H9 (cell line): ENCODE results near the gene RUVBL1. TPM values are rescaled to one million over a fixed set of nuclear protein-coding genes. Genes with fewer than 3 reads are reported as not detected.

Experiments used
- DNase-seq: peaks from one replicate; pipeline ENCODE4 v3.0.0-alpha.2; 2017
- H2AFZ ChIP-seq: one replicate; pipeline ENCODE4 v1.6.1; 2013; ENCODE audit warnings: mild to moderate bottlenecking, low read length, control low read depth, moderate library complexity
- H2AK5ac ChIP-seq: 2 replicates; pipeline ENCODE4 v1.6.1; 2013; ENCODE audit warnings: low read length, control low read depth, mixed read lengths; ENCODE audit not compliant: insufficient read length
- H2BK120ac ChIP-seq: one replicate; pipeline ENCODE4 v1.6.1; 2013; ENCODE audit warnings: low read depth, mild to moderate bottlenecking, low read length, control low read depth, inconsistent platforms; ENCODE audit not compliant: poor library complexity, severe bottlenecking
- H2BK12ac ChIP-seq: 2 replicates; pipeline ENCODE4 v1.6.1; 2013; ENCODE audit warnings: low read length, control low read depth, mixed read lengths, low read depth; ENCODE audit not compliant: insufficient read length
- H2BK15ac ChIP-seq: 2 replicates; pipeline ENCODE4 v1.6.1; 2013; ENCODE audit warnings: low read depth, low read length, control low read depth
- H2BK20ac ChIP-seq: one replicate; pipeline ENCODE4 v1.6.1; 2013; ENCODE audit warnings: low read depth, mild to moderate bottlenecking, low read length, control low read depth, inconsistent platforms; ENCODE audit not compliant: poor library complexity, severe bottlenecking
- H2BK5ac ChIP-seq: 2 replicates; pipeline ENCODE4 v1.6.1; 2013; ENCODE audit warnings: low read length, control low read depth, mixed read lengths; ENCODE audit not compliant: insufficient read length
- H3K14ac ChIP-seq: 2 replicates; pipeline ENCODE4 v1.6.1; 2013; ENCODE audit warnings: low read length, control low read depth; ENCODE audit not compliant: insufficient read depth
- H3K18ac ChIP-seq: 2 replicates; pipeline ENCODE4 v1.6.1; 2013; ENCODE audit warnings: low read depth, mild to moderate bottlenecking, mixed read lengths, low read length, control low read depth; ENCODE audit not compliant: insufficient read length
- H3K23ac ChIP-seq: 2 replicates; pipeline ENCODE4 v1.6.1; 2013; ENCODE audit warnings: low read length, control low read depth, mixed read lengths, low read depth; ENCODE audit not compliant: insufficient read length
- H3K23me2 ChIP-seq: 2 replicates; pipeline ENCODE4 v1.6.1; 2013; ENCODE audit warnings: low read depth, mild to moderate bottlenecking, mixed read lengths, low read length, control low read depth; ENCODE audit not compliant: insufficient read length, poor library complexity, severe bottlenecking
- H3K27ac ChIP-seq: 2 replicates; pipeline ENCODE4 v1.5.1; 2013; ENCODE audit warnings: low read length, control low read depth, mixed read lengths, low read depth; ENCODE audit not compliant: insufficient read length
- H3K27me3 ChIP-seq: 2 replicates; pipeline ENCODE4 v1.6.1; 2013; ENCODE audit warnings: low read length, control low read depth, inconsistent platforms; ENCODE audit not compliant: insufficient read depth
- H3K4ac ChIP-seq: 2 replicates; pipeline ENCODE4 v1.6.1; 2013; ENCODE audit warnings: low read depth, mild to moderate bottlenecking, control low read depth, inconsistent platforms, low read length, moderate library complexity
- H3K4me1 ChIP-seq: 2 replicates; pipeline ENCODE4 v1.6.1; 2013; ENCODE audit warnings: low read length, control low read depth, inconsistent platforms; ENCODE audit not compliant: insufficient read depth
- H3K4me2 ChIP-seq: 2 replicates; pipeline ENCODE4 v1.6.1; 2013; ENCODE audit warnings: low read length, control low read depth, mixed read lengths; ENCODE audit not compliant: insufficient read length, insufficient read depth
- H3K56ac ChIP-seq: 2 replicates; pipeline ENCODE4 v1.6.1; 2013; ENCODE audit warnings: low read depth, mild to moderate bottlenecking, mixed read lengths, low read length, control low read depth; ENCODE audit not compliant: insufficient read length
- H3K79me1 ChIP-seq: 2 replicates; pipeline ENCODE4 v1.6.1; 2013; ENCODE audit warnings: low read depth, mild to moderate bottlenecking, moderate library complexity, low read length, control low read depth, inconsistent platforms; ENCODE audit not compliant: insufficient read depth, poor library complexity, severe bottlenecking
- H3K79me2 ChIP-seq: 2 replicates; pipeline ENCODE4 v1.6.1; 2013; ENCODE audit warnings: low read length, control low read depth, inconsistent platforms; ENCODE audit not compliant: insufficient read depth
- H3K9ac ChIP-seq: 2 replicates; pipeline ENCODE4 v1.6.1; 2013; ENCODE audit warnings: low read length, control low read depth, mixed read lengths; ENCODE audit not compliant: insufficient read length; ENCODE audit errors: extremely low read depth
- H3K9me3 ChIP-seq: one replicate; pipeline ENCODE4 v1.6.1; 2013; ENCODE audit warnings: low read depth, low read length, inconsistent platforms; ENCODE audit not compliant: control insufficient read depth
- H3T11ph ChIP-seq: one replicate; pipeline ENCODE4 v1.6.1; 2013; ENCODE audit warnings: mild to moderate bottlenecking, low read length, control low read depth, inconsistent platforms
- H4K20me1 ChIP-seq: one replicate; pipeline ENCODE4 v1.6.1; 2013; ENCODE audit not compliant: control insufficient read depth, insufficient read length, insufficient read depth
- H4K5ac ChIP-seq: 2 replicates; pipeline ENCODE4 v1.6.1; 2013; ENCODE audit warnings: low read depth, mild to moderate bottlenecking, mixed read lengths, low read length, control low read depth; ENCODE audit not compliant: insufficient read length
- H4K8ac ChIP-seq: replicated peaks from 2 replicates; pipeline ENCODE4 v1.6.1; 2013; ENCODE audit warnings: low read length, control low read depth, mixed read lengths, low read depth; ENCODE audit not compliant: insufficient read length
- H4K91ac ChIP-seq: 2 replicates; pipeline ENCODE4 v1.6.1; 2013; ENCODE audit warnings: low read depth, mild to moderate bottlenecking, moderate library complexity, mixed read lengths, low read length, control low read depth; ENCODE audit not compliant: insufficient read length
- H3K27ac Mint-ChIP-seq, 3 experiments: 2 replicates in 2 of 3; 3 replicates in 1 of 3; pipeline ENCODE4 v1.8.0; 2020 to 2021; ENCODE audit warnings: mixed read lengths in 3 of 3, mild to moderate bottlenecking in 1 of 3, moderate library complexity in 1 of 3
- H3K27me3 Mint-ChIP-seq: 2 replicates; pipeline ENCODE4 v1.8.0; 2021; ENCODE audit warnings: low read depth, mild to moderate bottlenecking, moderate library complexity, mixed read lengths
- H3K36me3 Mint-ChIP-seq, 3 experiments: 2 replicates in 2 of 3; 3 replicates in 1 of 3; pipeline ENCODE4 v1.8.0; 2020 to 2021; ENCODE audit warnings: low read depth in 3 of 3, mixed read lengths in 3 of 3; ENCODE audit not compliant: insufficient read depth in 1 of 3
- H3K4me1 Mint-ChIP-seq, 2 experiments: 2 replicates each; pipeline ENCODE4 v1.8.0; 2020; ENCODE audit warnings: mixed read lengths in 2 of 2
- H3K4me3 Mint-ChIP-seq, 2 experiments: 2 replicates in 1 of 2; 3 replicates in 1 of 2; pipeline ENCODE4 v1.8.0; 2020 to 2021; ENCODE audit warnings: mild to moderate bottlenecking in 2 of 2, mixed read lengths in 2 of 2, moderate library complexity in 1 of 2
- H3K9me3 Mint-ChIP-seq, 2 experiments: 2 replicates in 1 of 2; 3 replicates in 1 of 2; pipeline ENCODE4 v1.8.0; 2020; ENCODE audit warnings: mild to moderate bottlenecking in 2 of 2, mixed read lengths in 2 of 2, moderate library complexity in 1 of 2
- WGBS: extraction: QIAGEN DNeasy Blood & Tissue Kit; methylation state at CpG from one replicate; pipeline ENCODE4 v1.1.7; 2013; ENCODE audit warnings: missing lambda C conversion rate, low lambda C conversion rate, mixed read lengths; ENCODE audit not compliant: insufficient read length; ENCODE audit errors: extremely low coverage; 5-methylcytosine and 5-hydroxymethylcytosine counted together
- total RNA-seq: library from RNA; stranded (reverse); gene quantifications from 2 replicates; pipeline ENCODE4 v1.2.1, GENCODE V29; 2021
- TF ChIP-seq, protein P1 (sequence below): fragments of 200-600 bp; sonication (generic); conservative IDR thresholded peaks from 3 replicates; pipeline ENCODE4 v1.8.0; 2021; ENCODE audit warnings: antibody characterized with exemption, mild to moderate bottlenecking

RUVBL1 gene
- total RNA-seq, 1 experiment from 2014 or later: 99.6 TPM

DNA sequence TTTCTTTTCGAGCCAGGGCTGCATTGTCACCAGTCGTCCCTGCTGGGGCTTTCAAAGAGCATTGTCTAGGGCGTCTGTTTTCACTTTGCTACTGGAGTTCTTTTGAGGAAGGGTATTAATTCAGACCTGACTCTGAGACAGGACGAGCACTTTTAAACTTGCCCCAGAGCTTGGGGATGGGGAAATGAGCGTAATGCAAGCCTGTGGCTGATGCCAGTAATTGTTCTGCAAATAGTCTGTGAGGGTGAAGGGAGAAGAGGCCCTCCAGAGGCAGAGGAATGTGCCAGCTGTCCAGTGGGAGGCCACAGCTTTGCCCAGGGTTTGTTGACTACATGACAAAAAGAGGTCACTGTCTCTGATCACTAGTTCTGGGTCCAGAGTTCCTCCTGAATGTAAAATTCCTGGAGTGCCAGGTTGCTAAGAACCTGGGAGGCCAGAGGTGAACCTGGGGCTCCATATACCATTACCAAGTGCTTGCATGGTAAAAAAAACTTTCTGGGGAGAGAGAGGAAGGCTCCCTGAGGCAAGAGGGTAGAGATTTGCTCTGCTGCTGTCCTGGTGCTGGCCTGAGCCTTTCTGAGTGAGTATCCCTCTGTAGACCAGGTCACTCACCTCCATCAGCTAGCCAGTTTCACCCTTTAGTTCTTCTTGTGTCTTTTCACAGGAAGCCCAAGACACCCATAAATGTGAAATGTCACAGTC lies 44.5 kb upstream of the RUVBL1 start:
- Histone ChIP-seq H3K56ac (no peak overlapping the region), H4K91ac (no peak overlapping the region), H3K18ac (no peak overlapping the region), H2BK5ac (no peak overlapping the region), H3K4ac (no peak overlapping the region), H3K27me3 (no peaks in the 10 kb centered on the region), H3K4me2 (no peak overlapping the region), H3K79me1 (no peaks in the 10 kb centered on the region), H2BK12ac (no peak overlapping the region), H3K9me3 (no peaks in the 10 kb centered on the region), H3K9ac (no peak overlapping the region), H3K23me2 (no peaks in the 10 kb centered on the region), H2AK5ac (no peak overlapping the region), H2BK120ac (no peak overlapping the region), H3T11ph (no peak overlapping the region), H4K5ac (no peak overlapping the region), H3K4me1 (no peaks in the 10 kb centered on the region), H2AFZ (no peak overlapping the region), H4K20me1 (no peaks in the 10 kb centered on the region), H3K14ac (no peak overlapping the region), H2BK20ac (no peak overlapping the region), H2BK15ac (no peak overlapping the region), H3K79me2 (no peaks in the 10 kb centered on the region), H3K27ac (no peak overlapping the region), H4K8ac (no peak overlapping the region), H3K23ac (no peak overlapping the region)
- TF ChIP-seq, protein P1, sequence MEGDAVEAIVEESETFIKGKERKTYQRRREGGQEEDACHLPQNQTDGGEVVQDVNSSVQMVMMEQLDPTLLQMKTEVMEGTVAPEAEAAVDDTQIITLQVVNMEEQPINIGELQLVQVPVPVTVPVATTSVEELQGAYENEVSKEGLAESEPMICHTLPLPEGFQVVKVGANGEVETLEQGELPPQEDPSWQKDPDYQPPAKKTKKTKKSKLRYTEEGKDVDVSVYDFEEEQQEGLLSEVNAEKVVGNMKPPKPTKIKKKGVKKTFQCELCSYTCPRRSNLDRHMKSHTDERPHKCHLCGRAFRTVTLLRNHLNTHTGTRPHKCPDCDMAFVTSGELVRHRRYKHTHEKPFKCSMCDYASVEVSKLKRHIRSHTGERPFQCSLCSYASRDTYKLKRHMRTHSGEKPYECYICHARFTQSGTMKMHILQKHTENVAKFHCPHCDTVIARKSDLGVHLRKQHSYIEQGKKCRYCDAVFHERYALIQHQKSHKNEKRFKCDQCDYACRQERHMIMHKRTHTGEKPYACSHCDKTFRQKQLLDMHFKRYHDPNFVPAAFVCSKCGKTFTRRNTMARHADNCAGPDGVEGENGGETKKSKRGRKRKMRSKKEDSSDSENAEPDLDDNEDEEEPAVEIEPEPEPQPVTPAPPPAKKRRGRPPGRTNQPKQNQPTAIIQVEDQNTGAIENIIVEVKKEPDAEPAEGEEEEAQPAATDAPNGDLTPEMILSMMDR: no peak
- no peaks in the 10 kb centered on the region; a peak in 1 of 5 replicates for H3K9me3 Mint-ChIP-seq
- H3K27me3 Mint-ChIP-seq: no peaks in the 10 kb centered on the region
- no peak for DNase-seq
- H3K27ac Mint-ChIP-seq: peak overlapping the region in 1 of 3 experiments; percentile 72; a peak in 2 of 7 replicates
- no peaks in the 10 kb centered on the region; a peak in 1 of 7 replicates for H3K36me3 Mint-ChIP-seq
- H3K4me3 Mint-ChIP-seq: no peak overlapping the region
- no CpG with 5 or more reads among the region's 5 CpGs for WGBS
- peaks cover 24 to 26% of the 10 kb centered on the region in 2 experiments for H3K4me1 Mint-ChIP-seq
